ACC112 (cell line): ENCODE data around the gene B3GALT6.

ENCODE experiments used
- H2AFZ ChIP-seq: fragments of 200-600 bp; sonication (generic); one replicate; pipeline ENCODE4 v1.6.0; 2017; ENCODE audit warnings: antibody characterized with exemption, low read length; ENCODE audit not compliant: unreplicated experiment
- H3K27ac ChIP-seq: fragments of 200-600 bp; sonication (generic); 2 replicates; pipeline ENCODE4 v1.5.1; 2014; ENCODE audit warnings: low read depth, mild to moderate bottlenecking, antibody characterized with exemption, low read length, moderate library complexity
- H3K27me3 ChIP-seq: fragments of 200-600 bp; sonication (generic); 2 replicates; pipeline ENCODE4 v1.6.1; 2014; ENCODE audit warnings: mild to moderate bottlenecking, antibody characterized with exemption, low read length, moderate library complexity, mixed read lengths; ENCODE audit not compliant: insufficient read depth
- H3K36me3 ChIP-seq: fragments of 200-600 bp; sonication (generic); 2 replicates; pipeline ENCODE4 v1.6.1; 2016; ENCODE audit warnings: mild to moderate bottlenecking, antibody characterized with exemption, low read length, moderate library complexity, mixed read lengths; ENCODE audit not compliant: insufficient read depth
- H3K4me1 ChIP-seq: fragments of 200-600 bp; sonication (generic); one replicate; pipeline ENCODE4 v1.6.1; 2016; ENCODE audit warnings: low read length, mixed read lengths; ENCODE audit not compliant: insufficient read depth, unreplicated experiment, control insufficient read depth
- H3K4me3 ChIP-seq: fragments of 200-600 bp; sonication (generic); 2 replicates; pipeline ENCODE4 v1.5.1; 2014; ENCODE audit warnings: mild to moderate bottlenecking, low read depth, low read length
- H3K79me2 ChIP-seq: fragments of 200-600 bp; sonication (generic); one replicate; pipeline ENCODE4 v1.6.0; 2016; ENCODE audit warnings: low read length; ENCODE audit not compliant: control insufficient read depth, unreplicated experiment, insufficient read depth

B3GALT6 gene

DNA sequence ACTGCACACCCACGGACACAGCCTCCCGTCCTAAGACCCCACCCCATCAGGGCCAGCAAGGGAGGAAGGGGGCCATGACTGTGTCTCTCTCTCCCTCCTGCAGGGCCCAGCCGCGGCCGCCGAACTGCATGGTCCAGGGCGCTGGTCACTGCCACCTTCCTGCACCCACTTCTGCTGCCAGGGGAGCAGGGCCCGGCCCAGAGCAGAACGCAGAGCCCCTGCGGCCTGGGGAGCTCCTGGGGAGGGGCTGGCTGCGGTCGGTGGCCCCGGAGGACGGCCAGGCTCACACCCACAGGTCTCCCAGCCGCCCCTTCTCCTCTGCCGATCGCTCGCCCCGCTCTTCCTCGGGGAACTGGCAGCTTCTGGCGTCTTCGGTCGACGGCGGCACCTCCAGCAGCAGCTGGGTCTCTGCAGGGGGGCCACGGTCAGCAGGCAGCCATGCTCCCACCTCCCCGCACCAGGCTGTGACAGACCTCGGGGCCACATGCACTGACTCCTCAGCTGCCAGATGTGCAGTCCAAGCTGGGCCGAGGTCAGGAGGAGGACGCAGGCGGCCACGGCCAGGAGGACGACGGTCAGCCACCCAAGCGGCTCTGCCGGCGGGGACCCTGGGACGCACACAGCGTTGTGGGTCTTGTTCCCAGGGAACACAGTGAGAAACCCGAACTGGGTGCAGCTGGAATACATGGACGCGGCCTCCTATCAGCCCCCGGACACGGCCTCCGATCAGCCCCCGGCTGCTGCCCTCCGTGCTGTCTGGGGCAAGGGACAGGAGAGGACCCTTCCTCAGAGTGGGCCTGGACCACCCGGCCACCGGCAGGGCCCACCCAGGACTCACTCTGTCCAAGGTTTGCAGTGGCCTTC, 28.2 kb upstream of the B3GALT6 start:
- H3K4me1 ChIP-seq, result peaks cover 5% of the 10 kb centered on the region
- no peak overlapping the region for H2AFZ ChIP-seq
- H3K27ac ChIP-seq, result no peak overlapping the region
- H3K79me2 ChIP-seq, result no peaks in the 10 kb centered on the region
- H3K4me3 ChIP-seq, result no peak overlapping the region
- peaks cover 13% of the 10 kb centered on the region; the same call in 1 of the 2 replicates for H3K27me3 ChIP-seq
- no peaks in the 10 kb centered on the region for H3K36me3 ChIP-seq

DNA sequence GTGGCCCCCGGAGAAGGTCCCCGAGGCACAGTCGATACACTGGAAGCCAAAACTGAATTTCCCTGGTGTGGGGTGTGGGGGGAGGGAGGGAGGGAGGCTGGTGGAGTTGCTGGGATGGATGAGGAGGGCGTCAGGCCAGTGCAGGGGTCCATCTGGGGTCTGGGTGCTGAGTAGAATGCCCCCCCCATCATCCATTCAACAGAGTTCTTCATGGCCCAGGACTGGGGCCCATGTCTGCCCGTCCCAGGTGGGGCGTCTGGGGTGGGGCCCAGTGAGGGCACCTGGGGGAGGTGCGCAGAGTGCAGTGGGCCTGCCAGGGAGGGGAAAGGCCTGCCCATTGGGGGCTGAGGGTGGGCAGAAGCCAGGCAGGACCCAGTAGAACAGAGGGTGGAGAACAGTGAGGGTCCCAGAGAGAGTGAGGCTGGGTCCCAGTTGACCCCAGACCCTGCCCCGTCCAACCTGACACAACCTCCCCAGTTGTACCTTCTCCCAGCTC, 27.6 kb upstream of the B3GALT6 start:
- Histone ChIP-seq H3K27me3 (peaks cover 13% of the 10 kb centered on the region; the same call in 1 of the 2 replicates), H3K79me2 (no peaks in the 10 kb centered on the region), H3K36me3 (no peaks in the 10 kb centered on the region), H3K4me3 (no peak overlapping the region), H3K27ac (no peak overlapping the region), H2AFZ (no peak overlapping the region), H3K4me1 (peaks cover 5% of the 10 kb centered on the region)

DNA sequence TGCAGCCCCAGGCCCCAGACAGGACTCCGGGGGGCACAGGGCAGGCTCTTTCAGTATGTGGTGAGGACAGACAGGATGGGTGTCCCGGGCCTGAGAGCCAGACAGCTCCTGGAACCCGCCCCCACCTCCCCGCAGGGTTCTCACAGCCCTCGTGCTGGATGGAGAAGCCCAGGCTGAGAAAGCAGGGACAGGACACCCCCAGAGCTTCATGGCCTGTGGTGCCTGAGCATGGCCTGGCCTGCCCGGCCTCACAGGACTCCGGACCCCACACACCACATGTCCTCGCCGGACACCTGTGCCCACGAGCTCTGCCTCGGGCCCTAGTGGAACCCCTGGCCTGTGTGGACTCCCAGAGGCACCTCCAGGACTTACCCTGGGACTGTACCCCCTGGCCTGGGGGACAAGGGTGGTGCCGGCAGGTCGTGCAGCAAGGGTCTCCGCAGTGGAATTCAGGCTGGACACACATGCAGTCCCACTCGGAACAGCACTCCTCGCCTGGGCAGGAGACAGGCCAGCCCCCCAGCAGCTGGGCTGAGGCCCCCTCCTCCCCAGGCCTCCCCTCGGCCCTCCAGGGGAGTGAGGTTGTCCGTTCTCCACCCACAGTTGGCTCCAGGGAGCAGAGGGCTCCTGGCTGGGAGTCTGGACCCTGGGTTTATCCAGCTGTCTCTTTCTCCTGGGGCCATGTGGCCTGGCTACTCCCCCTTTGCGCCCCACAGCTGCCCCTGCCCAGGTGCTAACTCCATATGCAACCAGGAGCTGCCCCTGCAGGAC, 26.9 kb upstream of the B3GALT6 start:
- H3K4me1 ChIP-seq, result peaks cover 5% of the 10 kb centered on the region
- H3K79me2 ChIP-seq, result no peaks in the 10 kb centered on the region
- H3K36me3 ChIP-seq, result no peaks in the 10 kb centered on the region
- no peak overlapping the region for H3K27ac ChIP-seq
- H2AFZ ChIP-seq, result no peak overlapping the region
- peaks cover 13% of the 10 kb centered on the region; the same call in 1 of the 2 replicates for H3K27me3 ChIP-seq
- no peak overlapping the region for H3K4me3 ChIP-seq

DNA sequence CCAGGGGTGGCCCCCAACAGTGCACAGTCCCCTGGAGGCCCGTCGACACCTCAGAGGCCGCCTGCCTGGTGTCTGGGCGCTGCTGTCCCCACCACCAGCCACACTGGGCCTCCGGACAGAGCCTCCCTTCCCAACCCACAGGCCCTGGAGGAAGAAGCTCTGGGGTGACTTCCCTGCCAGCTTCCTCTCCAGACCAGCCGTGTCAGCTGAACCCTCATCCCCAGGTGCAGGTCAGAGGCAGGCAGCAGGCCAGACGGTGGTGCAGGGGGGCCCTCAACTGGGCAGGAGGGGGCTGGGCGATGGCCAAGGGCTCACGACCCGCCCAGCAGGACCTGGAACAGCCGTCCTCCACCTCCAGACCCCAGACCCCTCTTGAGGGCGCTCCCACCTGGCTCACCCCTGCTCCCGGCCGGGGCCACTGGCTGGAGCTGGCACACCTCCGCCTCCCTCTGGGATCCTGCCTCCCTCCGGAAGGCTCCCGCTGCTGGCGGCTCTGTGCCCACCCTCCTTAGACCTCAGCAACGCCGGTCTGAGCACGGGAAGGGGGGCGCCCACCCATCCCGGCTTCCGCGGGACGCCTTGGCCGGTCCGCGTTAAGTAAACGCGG, 26.2 kb upstream of the B3GALT6 start:
- Histone ChIP-seq H3K36me3 (no peaks in the 10 kb centered on the region), H3K79me2 (no peaks in the 10 kb centered on the region), H3K27ac (no peak overlapping the region), H2AFZ (no peak overlapping the region), H3K4me1 (peaks cover 5% of the 10 kb centered on the region), H3K27me3 (peaks cover 13% of the 10 kb centered on the region; the same call in 1 of the 2 replicates), H3K4me3 (no peak overlapping the region)

DNA sequence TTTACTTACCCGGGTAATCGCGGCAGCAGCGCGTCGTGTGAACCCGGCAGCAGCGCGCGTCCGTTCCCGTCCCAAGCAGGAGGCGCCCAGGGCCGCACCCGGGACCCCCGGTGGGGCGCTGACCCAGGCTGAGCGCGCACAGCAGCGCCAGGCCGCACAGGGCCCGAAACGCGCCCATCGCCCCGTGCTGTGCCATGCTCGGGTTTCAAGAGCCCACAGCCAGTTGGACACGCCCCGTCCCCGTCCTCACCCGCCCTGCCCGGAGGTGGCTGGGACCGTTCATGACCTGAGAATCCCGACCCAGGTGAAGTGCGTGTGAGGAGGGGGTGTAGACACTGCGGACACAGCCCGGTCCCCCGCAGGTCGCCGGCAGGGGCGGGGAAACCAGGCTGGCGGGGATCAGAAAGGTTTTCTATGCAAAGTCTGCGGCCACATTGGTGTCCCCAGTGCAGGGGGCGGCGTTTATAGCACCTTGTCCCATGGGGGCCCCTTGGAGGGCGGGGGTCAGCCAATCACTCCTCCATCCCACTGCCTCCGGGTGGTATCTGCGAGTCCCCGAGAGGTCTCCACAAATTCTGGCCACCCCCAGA, 25.6 kb upstream of the B3GALT6 start, which contains the start of gene TNFRSF18:
Gene TNFRSF18, minus strand, starts transcription at position 217 of the 590 bp plus-strand sequence. Its CDS starts 21 bp downstream, at position 196.
- Histone ChIP-seq H3K79me2 (no peaks in the 10 kb centered on the region), H2AFZ (no peak within 1 kb of the TSS), H3K36me3 (no peaks in the 10 kb centered on the region), H3K27me3 (peaks cover 13% of the 10 kb centered on the region; the same call in 1 of the 2 replicates), H3K27ac (no peak within 1 kb of the TSS), H3K4me3 (no peak within 1 kb of the TSS), H3K4me1 (peaks cover 5% of the 10 kb centered on the region)

DNA sequence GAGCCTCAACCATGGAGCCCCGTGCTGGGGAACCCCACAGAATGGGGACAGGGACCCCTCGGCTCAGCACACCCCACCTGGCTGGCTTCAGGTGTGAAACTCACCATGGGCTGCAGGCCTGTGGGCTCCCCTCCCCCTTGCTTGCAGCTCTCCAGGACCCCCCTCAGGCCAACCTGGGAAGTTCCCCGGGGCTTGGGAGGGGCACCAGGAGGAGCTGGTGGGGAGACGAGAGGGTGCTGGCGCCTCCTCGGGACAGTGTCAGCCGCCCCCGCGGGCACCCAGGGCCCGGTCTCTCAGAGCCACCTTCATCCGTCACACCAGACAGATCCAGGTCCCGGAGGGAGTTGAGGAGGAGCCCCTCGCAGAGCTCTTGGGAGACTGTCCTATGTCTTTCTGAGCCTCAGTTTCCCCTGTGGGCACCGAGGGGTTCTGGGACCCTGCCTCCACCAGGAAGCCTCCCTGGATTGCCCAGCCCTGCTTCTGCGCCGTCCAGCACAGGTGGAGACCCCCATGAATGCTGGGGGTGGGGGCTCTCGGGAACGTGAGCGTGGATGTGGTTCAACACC, 25.0 kb upstream of the B3GALT6 start:
- Histone ChIP-seq H2AFZ (no peak overlapping the region), H3K79me2 (no peaks in the 10 kb centered on the region), H3K27me3 (peaks cover 13% of the 10 kb centered on the region; the same call in 1 of the 2 replicates), H3K36me3 (no peaks in the 10 kb centered on the region), H3K27ac (no peak overlapping the region), H3K4me1 (peaks cover 5% of the 10 kb centered on the region), H3K4me3 (no peak overlapping the region)

DNA sequence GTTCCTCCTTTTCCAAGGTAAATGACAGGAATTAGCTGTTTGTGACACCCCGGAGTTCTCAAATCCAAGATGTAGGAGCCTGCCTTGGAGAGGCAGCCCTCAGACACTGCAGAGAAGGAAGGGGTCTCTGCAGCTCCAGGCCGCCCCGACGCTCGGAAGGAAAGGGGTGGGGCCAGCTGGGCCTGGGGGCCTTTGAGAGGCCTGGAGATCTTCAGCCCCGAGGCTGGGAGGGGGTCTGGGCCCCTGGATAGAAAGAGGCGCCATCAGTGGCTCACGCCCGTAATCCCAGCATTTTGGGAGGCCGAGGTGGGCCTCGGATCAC, 24.5 kb upstream of the B3GALT6 start:
- Histone ChIP-seq H3K27me3 (peaks cover 13% of the 10 kb centered on the region; the same call in 1 of the 2 replicates), H3K27ac (no peak overlapping the region), H3K4me3 (no peak overlapping the region), H3K79me2 (no peaks in the 10 kb centered on the region), H2AFZ (no peak overlapping the region), H3K4me1 (peaks cover 5% of the 10 kb centered on the region), H3K36me3 (no peaks in the 10 kb centered on the region)

DNA sequence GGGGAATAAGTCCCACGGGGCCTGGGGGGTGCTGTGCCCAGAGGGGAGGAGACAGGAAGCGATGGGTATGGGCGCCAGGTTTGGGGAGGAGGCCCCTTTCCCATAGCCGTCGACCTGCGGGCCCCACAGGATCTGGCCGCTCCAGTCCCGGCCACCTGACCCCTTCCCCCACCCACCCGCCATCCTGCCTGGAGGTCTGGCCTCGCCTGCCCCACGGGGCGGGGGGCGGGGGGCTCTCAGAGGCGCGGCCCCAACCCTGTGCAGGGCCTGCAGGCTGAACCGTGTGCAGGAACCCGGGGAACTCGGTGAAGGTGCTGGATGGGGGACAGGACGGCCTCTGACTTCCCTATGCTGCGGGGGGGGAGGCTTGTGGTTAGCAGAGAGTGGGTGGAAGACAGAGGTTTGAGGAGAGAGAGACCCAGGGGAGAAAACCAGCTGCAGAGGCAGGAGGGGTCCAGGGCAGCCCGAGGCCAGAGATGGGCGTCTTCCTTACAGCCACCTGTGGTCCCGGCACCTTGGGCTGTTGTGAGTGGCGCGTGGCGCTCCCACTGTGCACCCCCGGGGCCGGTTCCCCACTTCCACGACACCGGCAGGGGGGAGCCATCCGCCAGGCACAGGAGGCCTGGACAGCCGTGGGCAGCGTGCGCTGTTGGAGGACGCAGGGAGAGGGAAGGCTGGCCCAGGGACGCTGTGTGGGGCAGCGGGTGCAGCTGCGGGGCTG, 23.2 kb upstream of the B3GALT6 start:
- Histone ChIP-seq H3K4me3 (peak overlapping the region; percentile 57; the same call in 1 of the 2 replicates), H3K4me1 (peaks cover 5% of the 10 kb centered on the region), H3K36me3 (no peaks in the 10 kb centered on the region), H2AFZ (no peak overlapping the region), H3K79me2 (no peaks in the 10 kb centered on the region), H3K27me3 (peaks cover 13% of the 10 kb centered on the region; the same call in 1 of the 2 replicates), H3K27ac (no peak overlapping the region)

DNA sequence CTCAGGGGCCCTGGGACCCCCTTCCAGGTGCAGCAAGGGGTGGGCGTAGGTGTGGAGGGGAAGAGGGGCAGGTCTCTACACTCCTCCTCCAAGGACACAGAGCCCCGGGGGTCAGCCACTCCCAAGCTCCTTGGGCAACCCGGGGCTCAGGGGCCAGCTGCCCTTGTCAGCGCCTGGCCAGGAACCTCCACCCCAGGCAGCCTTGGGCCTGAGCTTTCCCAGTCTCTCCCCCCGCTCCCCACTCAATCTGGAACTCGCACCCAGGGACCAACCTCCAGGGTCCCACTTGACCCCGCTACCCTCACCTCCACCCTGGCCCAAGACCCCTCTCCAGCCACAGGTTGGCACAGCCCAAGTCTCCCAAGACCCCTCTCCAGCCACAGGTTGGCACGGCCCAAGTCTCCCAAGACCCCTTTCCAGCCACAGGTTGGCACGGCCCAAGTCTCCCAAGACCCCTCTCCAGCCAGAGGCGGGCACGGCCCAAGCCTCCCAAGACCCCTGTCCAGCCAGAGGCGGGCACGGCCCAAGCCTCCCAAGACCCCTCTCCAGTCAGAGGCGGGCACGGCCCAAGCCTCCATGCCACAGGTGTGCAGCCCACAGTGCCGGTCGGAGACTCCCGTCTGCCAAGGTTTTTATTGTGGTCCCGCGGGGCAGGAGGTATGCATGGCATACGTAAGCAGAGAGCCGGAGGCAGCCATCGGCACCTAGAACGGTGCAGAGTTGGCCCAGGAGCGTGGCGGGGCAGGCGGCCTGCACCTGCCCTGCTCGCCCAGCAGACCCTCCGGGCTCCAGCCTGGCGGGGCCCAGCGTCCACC, 21.1 kb upstream of the B3GALT6 start:
- H3K79me2 ChIP-seq, result no peaks in the 10 kb centered on the region
- H3K4me3 ChIP-seq, result no peak overlapping the region
- no peaks in the 10 kb centered on the region for H3K36me3 ChIP-seq
- no peak overlapping the region for H3K27ac ChIP-seq
- no peak overlapping the region for H2AFZ ChIP-seq
- peaks cover 13% of the 10 kb centered on the region; the same call in 1 of the 2 replicates for H3K27me3 ChIP-seq
- peaks cover 5% of the 10 kb centered on the region for H3K4me1 ChIP-seq
